Heart left ventricle (tissue), 16 donors: ENCODE measurements around the gene SEPTIN10. TPM values are rescaled to one million over a fixed set of nuclear protein-coding genes. Genes with fewer than 3 reads are reported as not detected.

Experiments
- ATAC-seq, 4 donors: fragments of 200-7000 bp; cut with Tn5 transposase; one replicate each; pipeline ENCODE4 v1.9.1; 2020 to 2022; ENCODE audit warnings: moderate library complexity in 4 of 4, mild to moderate bottlenecking in 3 of 4, moderate number of reproducible peaks in 1 of 4
- DNase-seq, 5 donors: peaks; one replicate each; pipeline ENCODE4 v3.0.0-alpha.2; 2020
- H3K27ac ChIP-seq, 12 donors: fragments of 200-600 bp; sonication (generic) in 4 of 12; one replicate each; pipeline versions ENCODE4 v1.5.0 to v1.8.0; 2016 to 2022; ENCODE audit warnings: mild to moderate bottlenecking in 2 of 12
- H3K27me3 ChIP-seq, 9 donors: fragments of 200-600 bp; sonication (generic) in 2 of 9; one replicate each; pipeline versions ENCODE4 v1.5.1 to v1.8.0; 2016 to 2022; ENCODE audit warnings: mild to moderate bottlenecking in 3 of 9
- H3K36me3 ChIP-seq, 9 donors: fragments of 200-600 bp; sonication (generic) in 2 of 9; one replicate each; pipeline versions ENCODE4 v1.5.0 to v1.8.0; 2018 to 2022; ENCODE audit warnings: mild to moderate bottlenecking in 2 of 9
- H3K4me1 ChIP-seq, 12 donors: fragments of 200-600 bp; sonication (generic) in 4 of 12; one replicate each; pipeline versions ENCODE4 v1.5.0 to v1.8.0; 2016 to 2022; ENCODE audit warnings: mild to moderate bottlenecking in 3 of 12
- H3K4me3 ChIP-seq, 12 donors: fragments of 200-600 bp; sonication (generic) in 4 of 12; one replicate each; pipeline versions ENCODE4 v1.5.0 to v1.8.0; 2017 to 2022; ENCODE audit warnings: mild to moderate bottlenecking in 9 of 12, moderate library complexity in 4 of 12
- H3K9me3 ChIP-seq, 12 donors: fragments of 200-600 bp; sonication (generic) in 4 of 12; one replicate each; pipeline versions ENCODE4 v1.5.0 to v1.8.0; 2016 to 2022; ENCODE audit warnings: mild to moderate bottlenecking in 1 of 12
- POLR2A ChIP-seq, 2 donors: fragments of 450-650 bp; IDR thresholded peaks; one replicate each; pipeline ENCODE4 v1.6.1; 2017; ENCODE audit warnings: antibody characterized with exemption in 2 of 2, mild to moderate bottlenecking in 2 of 2, moderate library complexity in 2 of 2
- WGBS, 4 donors: extraction: QIAGEN DNeasy Blood & Tissue Kit in 2 of 4; methylation state at CpG; one replicate each; pipeline versions ENCODE4 v1.1.5 to v1.1.7; 2013 to 2018; 5-methylcytosine and 5-hydroxymethylcytosine counted together
- intact Hi-C, 10 donors: fragments of 100-400 bp; cut with DNase I; formaldehyde crosslinking; loops; one replicate each; pipeline versions ENCODE4 v1.11.1 to v1.14.2; 2022
- polyA plus RNA-seq, 2 donors: library from polyadenylated mRNA; stranded (reverse); fragments of 200-250 nt; gene quantifications; one replicate each; pipeline ENCODE4 v1.2.3, GENCODE V29; 2013
- total RNA-seq, 9 donors: library from RNA; depleted of rRNA in 2 of 9; stranded (reverse); fragments of >200 nt in 2 of 9; fragmentation: NEBNext Ultra II Directional in 3 of 9; extraction: Animal tissue kit (Norgen Biotek cat#: 25700) in 3 of 9; gene quantifications; one replicate each; pipeline versions ENCODE4 v1.1.0 to v1.2.4, GENCODE V29; 2016 to 2023
- TF ChIP-seq, protein P1 (sequence below), 12 donors: fragments of 200-600 bp; sonication (generic) in 4 of 12; IDR thresholded peaks; one replicate each; pipeline versions ENCODE4 v1.5.0 to v1.8.0; 2018 to 2022; ENCODE audit warnings: antibody characterized with exemption in 12 of 12, mild to moderate bottlenecking in 5 of 12
- donor health status: ischemic (EF 13 %, LVEDD 7.1; RV severe dilation, severe dysfunction).
- donor health status: healthy with polysubstance abuse.
- donor health status: DM: no; HTN: yes; CAD: no.
- donor health status: DM: no; HTN: no; CAD: no.
- donor health status: ischemic (EF 25% LVEDD 6.9; RV normal size, moderate dysfunction).
- donor health status: ischemic (EF 25% LVEDD 5.7; RV mildly dilated, moderate dysfunction).
- donor health status: healthy.
- donor health status: DM: yes; HTN: yes; CAD: no.
- donor health status: ischemic (EF 35%, LVEDD 5.7; RV mildly dilated, moderate dysfunction).
- donor health status: nonischemic (EF 11% LVEDD 7.7; RV severe dilation, severe dysfunction).
- donor health status: DM: yes; HTN: yes; CAD: no.
- donor health status: PGD.
- donor health status: ischemic (EF 29% LVEDD 5.4; RV normal size, mild dysfunction).
- donor health status: nonischemic (EF 23%, LVEDD 6.1; RV moderate dilation, normal function).

The SEPTIN10 gene
- total and polyA plus RNA-seq, 11 donors = 13.5 to 84.6 (median 49.8) TPM

DNA sequence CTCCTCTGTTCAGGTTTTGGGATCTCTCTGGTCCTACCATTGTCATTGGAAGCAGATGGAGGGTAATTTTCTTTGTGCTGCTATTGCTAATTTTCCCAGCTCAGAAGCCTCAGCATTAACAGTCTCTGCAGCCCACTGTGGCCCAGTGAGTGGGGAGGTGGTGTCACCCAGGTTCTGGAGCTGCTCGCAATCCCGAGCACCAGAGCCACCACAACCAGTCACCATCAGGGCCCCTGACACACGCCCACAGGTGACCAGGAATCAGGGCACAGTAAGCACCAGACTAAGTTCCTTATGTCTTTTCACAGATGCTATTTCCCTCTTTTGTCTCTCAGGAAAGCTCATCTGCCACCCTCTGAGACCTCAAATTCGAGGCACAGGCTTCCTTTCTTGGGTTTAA lies 87.9 kb downstream of the SEPTIN10 start:
- no peak for ATAC-seq
- H3K27ac ChIP-seq = no peak overlapping the region
- peaks cover 0 to 15% (median 4%) of the 10 kb centered on the region in 12 donors for H3K4me1 ChIP-seq
- H3K36me3 ChIP-seq = no peaks in the 10 kb centered on the region
- TF ChIP-seq POLR2A (IDR thresholded peaks at IDR 0.05) = no peak
- TF ChIP-seq, protein P1, sequence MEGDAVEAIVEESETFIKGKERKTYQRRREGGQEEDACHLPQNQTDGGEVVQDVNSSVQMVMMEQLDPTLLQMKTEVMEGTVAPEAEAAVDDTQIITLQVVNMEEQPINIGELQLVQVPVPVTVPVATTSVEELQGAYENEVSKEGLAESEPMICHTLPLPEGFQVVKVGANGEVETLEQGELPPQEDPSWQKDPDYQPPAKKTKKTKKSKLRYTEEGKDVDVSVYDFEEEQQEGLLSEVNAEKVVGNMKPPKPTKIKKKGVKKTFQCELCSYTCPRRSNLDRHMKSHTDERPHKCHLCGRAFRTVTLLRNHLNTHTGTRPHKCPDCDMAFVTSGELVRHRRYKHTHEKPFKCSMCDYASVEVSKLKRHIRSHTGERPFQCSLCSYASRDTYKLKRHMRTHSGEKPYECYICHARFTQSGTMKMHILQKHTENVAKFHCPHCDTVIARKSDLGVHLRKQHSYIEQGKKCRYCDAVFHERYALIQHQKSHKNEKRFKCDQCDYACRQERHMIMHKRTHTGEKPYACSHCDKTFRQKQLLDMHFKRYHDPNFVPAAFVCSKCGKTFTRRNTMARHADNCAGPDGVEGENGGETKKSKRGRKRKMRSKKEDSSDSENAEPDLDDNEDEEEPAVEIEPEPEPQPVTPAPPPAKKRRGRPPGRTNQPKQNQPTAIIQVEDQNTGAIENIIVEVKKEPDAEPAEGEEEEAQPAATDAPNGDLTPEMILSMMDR (IDR thresholded peaks at IDR 0.05) = no peak
- H3K9me3 ChIP-seq = no peaks in the 10 kb centered on the region
- H3K27me3 ChIP-seq = no peaks in the 10 kb centered on the region
- DNase-seq = no peak
- intact Hi-C loops = no loop called here
- WGBS, 4 donors = 67 to 82% (median 81%) methylated on average over 4 of the region's 4 CpGs
- no peak overlapping the region for H3K4me3 ChIP-seq

DNA sequence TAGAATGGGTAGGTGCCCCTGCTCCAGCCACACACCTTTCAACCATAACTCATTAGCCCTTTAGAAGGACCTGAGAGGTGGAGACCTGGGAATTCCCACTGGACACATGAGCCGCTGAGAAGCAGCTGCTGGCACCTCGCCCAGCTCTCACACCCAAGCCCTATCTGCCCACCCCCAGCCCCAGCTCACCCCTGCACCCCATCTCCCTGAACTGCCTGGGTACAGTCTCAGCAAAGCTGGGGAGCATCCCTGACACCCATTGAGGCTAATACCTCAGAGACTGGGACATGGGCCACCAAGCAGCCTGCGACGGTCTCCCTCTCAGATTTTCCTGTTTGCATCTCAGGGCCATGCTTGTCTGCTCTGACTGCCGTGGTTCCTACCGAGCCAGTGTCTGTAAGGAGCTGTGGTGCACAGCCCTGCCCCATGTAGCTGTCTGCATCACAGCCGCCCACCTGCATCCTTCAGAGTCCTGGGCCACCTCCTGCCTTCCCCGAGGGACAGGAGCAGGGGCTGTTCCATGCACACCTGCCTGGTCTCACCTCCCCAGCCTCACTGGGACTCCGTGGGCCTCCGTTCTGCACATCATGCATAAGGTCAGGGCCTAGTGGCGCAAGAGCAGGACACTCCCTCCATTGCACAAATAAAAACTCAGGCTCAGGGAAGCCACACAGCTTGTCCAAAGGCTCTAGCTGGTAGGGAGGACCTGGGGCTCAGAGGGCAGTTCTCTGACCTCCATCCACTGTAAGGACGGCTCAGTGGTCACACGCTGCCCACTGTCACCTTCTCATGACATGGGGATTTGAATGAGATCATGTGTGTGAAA lies 90.0 kb downstream of the SEPTIN10 start:
- H3K4me1 ChIP-seq = no peaks in the 10 kb centered on the region
- intact Hi-C loops = no loop called here
- TF ChIP-seq POLR2A (IDR thresholded peaks at IDR 0.05) = no peak
- TF ChIP-seq, protein P1 (IDR thresholded peaks at IDR 0.05) = no peak
- ATAC-seq = peak in 1 of 4 donors; percentile 29
- no peaks in the 10 kb centered on the region for H3K27me3 ChIP-seq
- no peaks in the 10 kb centered on the region for H3K9me3 ChIP-seq
- H3K36me3 ChIP-seq = no peaks in the 10 kb centered on the region
- WGBS, 4 donors = 83 to 93% (median 89%) methylated on average over 12 to 13 of the region's 13 CpGs
- H3K27ac ChIP-seq = no peak overlapping the region
- H3K4me3 ChIP-seq = no peak overlapping the region
- no peak for DNase-seq

DNA sequence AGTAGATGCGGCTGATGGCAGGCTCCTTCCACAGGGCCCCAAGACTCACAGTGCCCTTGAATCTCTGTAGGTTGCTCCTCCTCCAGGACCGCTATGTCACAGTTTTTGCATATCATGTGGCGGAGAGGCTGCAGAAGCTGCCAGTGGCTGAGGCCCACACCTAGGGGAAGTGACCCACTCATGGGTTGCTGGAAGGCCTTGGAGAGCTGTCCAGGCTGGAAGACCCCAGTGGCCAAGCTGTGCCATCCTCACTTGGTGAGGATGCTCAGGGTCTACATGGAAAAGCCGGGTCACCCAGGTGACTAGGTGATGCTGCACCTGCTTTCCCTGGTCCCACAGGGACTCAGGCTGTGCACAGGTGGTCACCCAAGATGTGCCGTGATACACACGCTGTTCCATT lies 90.6 kb downstream of the SEPTIN10 start:
- H3K9me3 ChIP-seq = no peaks in the 10 kb centered on the region
- intact Hi-C loops = no loop called here
- H3K4me1 ChIP-seq = no peaks in the 10 kb centered on the region
- no peak for ATAC-seq
- H3K4me3 ChIP-seq = no peak overlapping the region
- no peaks in the 10 kb centered on the region for H3K27me3 ChIP-seq
- TF ChIP-seq, protein P1 (IDR thresholded peaks at IDR 0.05) = no peak
- TF ChIP-seq POLR2A (IDR thresholded peaks at IDR 0.05) = no peak
- DNase-seq = no peak
- no peak overlapping the region for H3K27ac ChIP-seq
- H3K36me3 ChIP-seq = no peaks in the 10 kb centered on the region
- WGBS, 4 donors = 42 to 100% (median 81%) methylated on average over 1 to 6 of the region's 6 CpGs

DNA sequence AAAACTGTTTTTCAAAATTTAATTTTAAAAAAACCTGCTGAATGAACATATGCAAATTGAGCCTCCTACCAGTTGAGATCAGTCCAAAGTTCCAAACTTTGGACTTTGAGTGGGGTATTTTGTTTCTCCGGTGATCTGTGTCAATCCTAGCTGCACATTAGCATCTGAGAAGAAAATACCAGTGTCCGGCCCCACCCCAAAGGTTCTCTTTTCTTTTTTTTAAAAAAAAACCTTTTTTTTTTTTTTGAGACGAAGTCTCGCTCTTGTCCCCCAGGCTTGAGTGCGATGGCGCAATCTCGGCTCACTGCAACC lies 91.7 kb downstream of the SEPTIN10 start:
- Histone ChIP-seq H3K27me3 (no peaks in the 10 kb centered on the region), H3K27ac (no peak overlapping the region), H3K4me1 (no peaks in the 10 kb centered on the region), H3K4me3 (no peak overlapping the region), H3K9me3 (no peaks in the 10 kb centered on the region), H3K36me3 (no peaks in the 10 kb centered on the region)
- no peak for DNase-seq
- intact Hi-C loops = no loop called here
- TF ChIP-seq, protein P1 (IDR thresholded peaks at IDR 0.05) = no peak
- no peak for TF ChIP-seq POLR2A (IDR thresholded peaks at IDR 0.05)
- ATAC-seq = no peak
- WGBS, 4 donors = 93 to 96% (median 93%) methylated on average over 7 of the region's 7 CpGs
